ACHN (cell line): ENCODE results near the gene DCBLD2.

Source experiments
- DNase-seq: peaks from one replicate; pipeline ENCODE4 v3.0.0-alpha.2; 2015
- in situ Hi-C: cut with HindIII; loops from 2 replicates; pipeline ENCODE4 v1.10.0; 2017; ENCODE audit warnings: low sequenced_read_pairs, low pct_ligation_motif_present, low pct_unique_long_range_greater_than_20kb

DCBLD2 gene

DNA sequence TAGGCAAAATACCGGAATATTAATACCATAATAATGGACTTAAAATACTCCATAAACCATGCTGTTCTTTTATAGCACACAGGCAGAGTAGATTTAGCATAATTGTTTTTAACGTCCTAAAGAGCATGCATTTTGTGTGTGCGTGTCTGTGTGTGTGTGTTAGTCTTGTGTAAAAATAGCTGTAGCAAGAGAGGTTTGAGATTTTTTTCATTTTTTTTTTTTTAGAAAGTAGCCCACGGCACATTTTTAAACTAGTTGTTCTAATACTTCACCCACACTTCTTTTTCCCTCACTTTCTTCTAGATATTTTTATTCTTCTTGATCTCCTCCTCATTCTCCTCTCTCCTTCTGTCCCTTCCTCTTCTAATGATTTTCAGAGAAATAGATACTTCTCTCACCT lies 145.9 kb downstream of the DCBLD2 start:
- in situ Hi-C loops, result no loop called here
- no peak for DNase-seq

DNA sequence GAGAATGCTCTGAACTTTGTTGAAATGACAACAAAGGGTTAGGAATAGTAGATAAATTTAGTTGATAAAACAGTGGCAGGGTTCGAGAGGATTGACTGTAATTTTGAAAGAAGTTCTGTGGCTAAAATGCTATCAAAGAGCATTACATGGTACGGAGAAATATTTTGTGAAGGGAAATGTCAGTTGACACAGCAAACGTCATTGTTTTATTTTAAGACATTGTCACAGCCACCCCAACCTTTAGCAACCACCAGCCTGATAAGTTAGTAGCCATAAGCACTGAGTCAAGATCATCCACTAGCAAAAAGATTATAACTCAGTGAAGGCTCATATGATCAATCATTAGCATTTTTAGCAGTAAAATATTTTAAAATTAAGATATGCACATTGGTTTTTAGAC lies 147.0 kb downstream of the DCBLD2 start:
- no peak for DNase-seq
- in situ Hi-C loops, result no loop called here

DNA sequence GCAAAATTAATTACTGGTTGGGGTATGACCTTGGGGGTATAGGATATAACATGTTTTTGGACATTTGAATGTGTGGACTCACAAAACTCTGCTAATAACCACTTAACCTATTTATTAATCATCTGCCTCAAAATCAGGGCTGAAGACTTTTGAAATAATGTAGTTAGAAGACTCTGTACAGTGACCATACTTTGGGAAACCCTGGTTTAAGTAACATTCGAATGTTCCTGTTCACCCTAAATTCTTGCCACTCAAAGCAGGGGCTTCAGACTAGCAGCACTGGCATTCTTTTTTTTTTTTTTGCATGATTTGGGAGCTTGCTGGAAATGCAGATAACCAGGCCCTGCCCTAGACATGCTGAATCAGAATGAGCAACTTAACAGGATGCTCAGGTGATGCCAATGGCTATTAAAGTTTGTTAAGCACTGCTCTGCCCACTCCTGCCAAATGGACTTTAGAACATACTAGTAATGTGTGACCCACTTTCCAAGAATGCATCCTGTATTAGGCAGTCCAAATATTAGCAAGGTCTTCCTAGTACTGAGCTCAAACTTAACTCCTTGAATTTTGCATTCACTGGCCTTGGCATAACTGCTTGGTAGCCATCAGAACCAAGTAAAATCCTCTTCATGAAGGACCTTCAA lies 151.1 kb downstream of the DCBLD2 start:
- in situ Hi-C loops, result no loop called here

GRCh38 chr3:98746882-98747281 lies 154.6 kb downstream of the DCBLD2 start:
- in situ Hi-C loops, result no loop called here
- DNase-seq, result no peak

More for the DNA sequence above, 151.1 kb downstream of the DCBLD2 start:
- DNase-seq, result no peak

DNA sequence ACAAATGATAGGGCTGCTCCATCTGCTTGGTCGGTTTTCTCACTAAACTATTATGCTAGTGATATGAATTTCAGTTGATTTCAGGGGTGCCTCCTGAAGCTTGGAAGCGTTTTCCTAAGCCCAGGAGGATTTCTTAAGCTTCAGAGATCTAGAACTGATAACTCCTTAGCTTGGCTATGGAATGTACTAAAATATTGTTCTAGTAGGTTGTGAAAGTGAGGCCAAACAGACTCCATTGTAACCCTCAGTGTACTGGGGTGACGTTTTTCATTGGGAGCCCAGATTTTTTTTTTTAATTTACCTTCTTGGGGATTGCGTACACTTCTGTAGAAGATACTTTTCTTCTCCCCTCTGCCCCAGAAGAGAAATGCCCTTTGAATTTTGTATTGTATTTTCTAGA lies 155.4 kb downstream of the DCBLD2 start:
- DNase-seq, result no peak
- in situ Hi-C loops, result no loop called here
